PC-9 (cell line): ENCODE measurements around the gene PCNX3. TPM values are rescaled to one million over a fixed set of nuclear protein-coding genes. Genes with fewer than 3 reads are reported as not detected.

Experiments used
- BruUV-seq: library from RNA; stranded (reverse); fragments of 400-500 nt; replicated peaks from 2 replicates; lab custom pipeline; 2021; lab: Mats Ljungman, UMichigan
- CTCF ChIA-PET: fragments of 300-600 bp; sonication (Branson Sonifier 250); formaldehyde crosslinking; loops from one replicate; lab custom pipeline; 2022; ENCODE audit warnings: antibody characterized with exemption; lab: Charles Lee
- POLR2A ChIA-PET: fragments of 300-600 bp; sonication (Branson Sonifier 250); formaldehyde crosslinking; loops from one replicate; lab custom pipeline; 2022; ENCODE audit warnings: antibody characterized with exemption; ENCODE audit not compliant: unreplicated experiment; lab: Charles Lee
- DNase-seq, 2 experiments: peaks; one replicate each; pipeline versions ENCODE4 v3.0.0 to v3.0.0-alpha.2; 2015 to 2022; ENCODE audit warnings: mixed read lengths in 1 of 2
- H2AFZ ChIP-seq: fragments of 200-600 bp; sonication (generic); 2 replicates; pipeline ENCODE4 v1.8.1; 2017; ENCODE audit warnings: antibody characterized with exemption
- H3F3A ChIP-seq: fragments of 200-600 bp; sonication (generic); 2 replicates; pipeline ENCODE4 v1.8.1; 2017; ENCODE audit warnings: antibody characterized with exemption, mild to moderate bottlenecking, low read depth; ENCODE audit not compliant: insufficient read depth
- H3K27ac ChIP-seq: fragments of 200-600 bp; sonication (generic); 2 replicates; pipeline ENCODE4 v1.6.1; 2016; ENCODE audit warnings: mixed run types
- H3K27me3 ChIP-seq: fragments of 200-600 bp; sonication (generic); 2 replicates; pipeline ENCODE4 v1.6.1; 2016; ENCODE audit warnings: low read depth, mixed run types; ENCODE audit not compliant: insufficient read depth
- H3K36me3 ChIP-seq: fragments of 200-600 bp; sonication (generic); 2 replicates; pipeline ENCODE4 v1.6.1; 2016; ENCODE audit warnings: low read depth, mixed run types
- H3K4me1 ChIP-seq: fragments of 200-600 bp; sonication (generic); replicated peaks from 2 replicates; pipeline ENCODE4 v1.6.1; 2016; ENCODE audit warnings: mixed run types; ENCODE audit not compliant: insufficient read depth
- H3K4me2 ChIP-seq: fragments of 200-600 bp; sonication (generic); 2 replicates; pipeline ENCODE4 v1.6.1; 2017; ENCODE audit warnings: mixed run types
- H3K4me3 ChIP-seq: fragments of 200-600 bp; sonication (generic); 2 replicates; pipeline ENCODE4 v1.6.1; 2016; ENCODE audit warnings: mixed run types
- H3K79me2 ChIP-seq: fragments of 200-600 bp; sonication (generic); 2 replicates; pipeline ENCODE4 v1.6.1; 2017; ENCODE audit warnings: low read depth, mixed run types
- H3K9me2 ChIP-seq: fragments of 200-600 bp; sonication (generic); 2 replicates; pipeline ENCODE4 v1.8.1; 2017; ENCODE audit warnings: mild to moderate bottlenecking; ENCODE audit not compliant: insufficient read depth
- H3K9me3 ChIP-seq: fragments of 200-600 bp; sonication (generic); 2 replicates; pipeline ENCODE4 v1.8.1; 2016; ENCODE audit warnings: low read depth; ENCODE audit not compliant: insufficient read depth
- H4K20me1 ChIP-seq: fragments of 200-600 bp; sonication (generic); 2 replicates; pipeline ENCODE4 v1.8.1; 2017; ENCODE audit not compliant: insufficient read depth
- CTCF ChIP-seq: fragments of 200-600 bp; sonication (generic); conservative IDR thresholded peaks from 2 replicates; pipeline ENCODE4 v1.6.1; 2017; ENCODE audit warnings: mixed run types, antibody characterized with exemption, mild to moderate bottlenecking, moderate library complexity
- EZH2 ChIP-seq: fragments of 200-600 bp; sonication (generic); IDR thresholded peaks from 2 replicates; pipeline ENCODE4 v1.8.0; 2017; ENCODE audit warnings: antibody characterized with exemption, low read depth
- intact Hi-C: fragments of 100-400 bp; cut with micrococcal nuclease; formaldehyde crosslinking; loops from one replicate; pipeline ENCODE4 v1.10.0; 2022; ENCODE audit not compliant: unreplicated experiment
- total RNA-seq: library from RNA; stranded (reverse); gene quantifications from 2 replicates; pipeline ENCODE4 v1.2.3, GENCODE V29; 2021

The PCNX3 gene
- total RNA-seq, 1 experiment from 2014 or later: 76.9 TPM

- POLR2A ChIA-PET: no interaction called here
- H3K4me1 ChIP-seq: peaks cover 12% of the 10 kb centered on the region
Measured at GRCh38 chr11:65642014-65642671, 26.6 kb downstream of the PCNX3 start.

GRCh38 chr11:65643971-65644370, 28.4 kb downstream of the PCNX3 start:
- TF ChIP-seq EZH2 (no peak), CTCF (no peak)
- Histone ChIP-seq H3K9me2 (no peaks in the 10 kb centered on the region), H4K20me1 (no peaks in the 10 kb centered on the region), H3K27me3 (no peaks in the 10 kb centered on the region), H3K27ac (no peak overlapping the region), H3K79me2 (no peaks in the 10 kb centered on the region), H3K4me1 (no peaks in the 10 kb centered on the region; the same call in 1 of the 2 replicates), H3K4me3 (no peak overlapping the region), H3K9me3 (no peaks in the 10 kb centered on the region), H3K4me2 (no peak overlapping the region), H2AFZ (no peak overlapping the region), H3K36me3 (no peaks in the 10 kb centered on the region), H3F3A (peaks cover 19% of the 10 kb centered on the region)
- no TSS peak for BruUV-seq
- peak; percentile 34 to 76 for DNase-seq
- intact Hi-C loops: no loop called here
- ChIA-PET POLR2A (no interaction called here), CTCF (interaction anchor here (0.6 kb wide), 1 partner anchor 383 kb away, joined by 6 read pairs; no protein-coding TSS in a partner anchor)

More at GRCh38 chr11:65642014-65642671, 26.6 kb downstream of the PCNX3 start:
- Histone ChIP-seq H3K36me3 (no peaks in the 10 kb centered on the region), H3K9me3 (no peaks in the 10 kb centered on the region), H3K4me3 (no peak overlapping the region), H3K9me2 (no peaks in the 10 kb centered on the region), H3F3A (peaks cover 25% of the 10 kb centered on the region), H3K4me2 (no peak overlapping the region), H3K27me3 (no peaks in the 10 kb centered on the region), H3K27ac (no peak overlapping the region), H2AFZ (no peak overlapping the region), H3K79me2 (no peaks in the 10 kb centered on the region), H4K20me1 (peaks cover 5% of the 10 kb centered on the region; the same call in 1 of the 2 replicates)
- no TSS peak for BruUV-seq
- CTCF ChIA-PET: no interaction called here
- no peak for TF ChIP-seq CTCF
- TF ChIP-seq EZH2: no peak
- intact Hi-C loops: no loop called here
- peak in 1 of 2 experiments; percentile 29 for DNase-seq

- no peaks in the 10 kb centered on the region for H3K27me3 ChIP-seq
- no peak overlapping the region for H3K4me2 ChIP-seq
- TF ChIP-seq EZH2 (no peak), CTCF (no peak)
- no peak overlapping the region for H3K4me3 ChIP-seq
- H3K27ac ChIP-seq: no peak overlapping the region
- intact Hi-C loops: no loop called here
- H3K4me1 ChIP-seq: no peaks in the 10 kb centered on the region; the same call in 1 of the 2 replicates
- no peaks in the 10 kb centered on the region for H3K9me3 ChIP-seq
- H2AFZ ChIP-seq: no peak overlapping the region
- H3K9me2 ChIP-seq: no peaks in the 10 kb centered on the region
- ChIA-PET POLR2A (no interaction called here), CTCF (no interaction called here)
- peaks cover 18% of the 10 kb centered on the region for H3F3A ChIP-seq
- no peaks in the 10 kb centered on the region for H4K20me1 ChIP-seq
- H3K79me2 ChIP-seq: no peaks in the 10 kb centered on the region
- no peaks in the 10 kb centered on the region for H3K36me3 ChIP-seq
- no TSS peak for BruUV-seq
- no peak for DNase-seq
Measured at GRCh38 chr11:65644837-65645236, 29.3 kb downstream of the PCNX3 start.
